Mesothelial cell of epicardium (in vitro differentiated cells): ENCODE results near the gene REC114. TPM values are rescaled to one million over a fixed set of nuclear protein-coding genes. Genes with fewer than 3 reads are reported as not detected.

Source experiments
- DNase-seq, 2 experiments: peaks; one replicate each; pipeline ENCODE4 v3.0.0; 2021; ENCODE audit warnings: low spot score in 2 of 2; ENCODE audit not compliant: unreplicated experiment in 2 of 2
- H3K27ac Mint-ChIP-seq: 2 replicates; pipeline ENCODE4 v1.8.0; 2021; ENCODE audit warnings: mixed read lengths
- H3K27me3 Mint-ChIP-seq: 2 replicates; pipeline ENCODE4 v1.8.0; 2021; ENCODE audit warnings: low read depth, mixed read lengths
- H3K36me3 Mint-ChIP-seq: 2 replicates; pipeline ENCODE4 v1.8.0; 2021; ENCODE audit warnings: mixed read lengths
- H3K4me1 Mint-ChIP-seq: 2 replicates; pipeline ENCODE4 v1.8.0; 2021; ENCODE audit warnings: mixed read lengths
- H3K4me3 Mint-ChIP-seq: 2 replicates; pipeline ENCODE4 v1.8.0; 2021; ENCODE audit warnings: mild to moderate bottlenecking, moderate library complexity, mixed read lengths
- H3K9me3 Mint-ChIP-seq: 2 replicates; pipeline ENCODE4 v1.8.0; 2021; ENCODE audit warnings: mixed read lengths
- CTCF ChIP-seq: fragments of 200-600 bp; sonication (generic); IDR thresholded peaks from one replicate; pipeline ENCODE4 v1.5.0; 2021; ENCODE audit warnings: antibody characterized with exemption; ENCODE audit not compliant: unreplicated experiment
- total RNA-seq: library from RNA; stranded (reverse); gene quantifications from 3 replicates; pipeline ENCODE4 v1.2.1, GENCODE V29; 2021

The REC114 gene
- total RNA-seq, 1 donor from 2014 or later, result not detected

DNA sequence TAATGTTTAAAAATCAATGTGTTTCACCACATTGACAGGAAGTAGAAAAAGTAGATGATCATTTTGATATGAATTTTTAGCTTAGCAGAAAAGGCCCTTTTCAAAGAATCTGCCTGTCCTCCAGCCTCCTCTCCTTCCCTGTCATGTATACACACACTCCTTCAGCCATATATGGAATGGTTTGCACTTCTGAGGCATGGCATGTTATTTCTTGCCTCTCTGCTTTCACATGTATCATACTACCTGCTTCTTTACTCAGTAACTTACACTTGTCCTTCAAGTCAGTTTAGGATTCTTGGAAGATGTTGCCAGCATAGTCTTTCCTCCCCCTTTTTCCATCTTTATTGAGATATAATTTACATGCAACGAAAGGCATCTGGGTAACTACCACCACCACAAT, 79.0 kb downstream of the REC114 start:
- H3K36me3 Mint-ChIP-seq, result no peaks in the 10 kb centered on the region
- H3K4me1 Mint-ChIP-seq, result no peaks in the 10 kb centered on the region
- H3K27ac Mint-ChIP-seq, result no peak overlapping the region
- no peak for DNase-seq
- no peaks in the 10 kb centered on the region for H3K27me3 Mint-ChIP-seq
- H3K9me3 Mint-ChIP-seq, result no peaks in the 10 kb centered on the region
- H3K4me3 Mint-ChIP-seq, result no peak overlapping the region
- TF ChIP-seq CTCF, result no peak

DNA sequence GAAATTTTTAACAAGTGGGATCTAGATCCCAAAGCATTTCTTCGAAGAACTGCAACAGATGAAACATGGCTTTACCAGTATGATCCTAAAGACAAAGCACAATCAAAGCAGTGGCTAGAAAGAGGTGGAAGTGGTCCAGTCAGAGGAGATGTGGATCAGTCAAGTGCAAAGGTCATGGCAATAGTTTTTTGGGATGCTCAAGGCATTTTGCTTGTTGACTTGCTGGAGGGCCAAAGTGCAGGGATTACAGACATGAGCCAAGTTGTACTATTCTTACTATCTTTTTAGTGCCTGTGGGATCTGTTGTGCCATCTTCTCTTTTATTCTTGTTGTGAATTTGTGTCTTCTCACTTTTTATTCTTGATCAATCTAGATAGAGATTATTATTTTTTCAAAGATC, 82.0 kb downstream of the REC114 start:
- no peaks in the 10 kb centered on the region for H3K4me1 Mint-ChIP-seq
- H3K9me3 Mint-ChIP-seq, result no peaks in the 10 kb centered on the region
- no peak overlapping the region for H3K27ac Mint-ChIP-seq
- no peaks in the 10 kb centered on the region for H3K36me3 Mint-ChIP-seq
- no peak for TF ChIP-seq CTCF
- H3K4me3 Mint-ChIP-seq, result no peak overlapping the region
- H3K27me3 Mint-ChIP-seq, result no peaks in the 10 kb centered on the region
- no peak for DNase-seq

DNA sequence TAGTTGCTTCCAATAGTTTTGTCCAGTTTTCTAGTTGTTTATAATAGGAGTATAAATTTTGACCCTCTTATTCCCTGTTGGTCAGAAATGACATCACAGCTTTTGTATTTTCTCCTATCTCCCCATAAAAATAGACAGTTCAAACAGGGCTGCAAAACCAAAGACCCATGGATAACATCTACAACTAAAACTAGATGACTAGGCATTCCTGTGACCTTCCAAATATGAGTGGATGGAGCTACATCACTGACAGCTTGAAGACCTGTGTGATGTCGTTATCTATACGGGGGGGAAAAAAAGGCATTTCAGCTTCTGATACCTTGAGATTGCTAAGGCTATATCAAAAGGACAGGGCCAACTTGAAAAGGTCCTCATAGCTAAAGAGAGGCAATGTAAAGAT, 84.6 kb downstream of the REC114 start:
- no peak for TF ChIP-seq CTCF
- H3K36me3 Mint-ChIP-seq, result no peaks in the 10 kb centered on the region
- no peak for DNase-seq
- H3K27me3 Mint-ChIP-seq, result no peaks in the 10 kb centered on the region
- peaks cover 7% of the 10 kb centered on the region for H3K4me1 Mint-ChIP-seq
- no peaks in the 10 kb centered on the region for H3K9me3 Mint-ChIP-seq
- no peak overlapping the region for H3K4me3 Mint-ChIP-seq
- H3K27ac Mint-ChIP-seq, result no peak overlapping the region

- Mint-ChIP-seq H3K4me1 (peaks cover 7% of the 10 kb centered on the region), H3K9me3 (no peaks in the 10 kb centered on the region), H3K27me3 (no peaks in the 10 kb centered on the region), H3K4me3 (no peak overlapping the region), H3K27ac (no peak overlapping the region), H3K36me3 (no peaks in the 10 kb centered on the region)
- no peak for DNase-seq
- no peak for TF ChIP-seq CTCF
These were observed 87.7 kb downstream of the REC114 start for GRCh38 chr15:73530649-73531048.

- Mint-ChIP-seq H3K27ac (no peak overlapping the region), H3K27me3 (peaks cover 1% of the 10 kb centered on the region), H3K4me3 (no peak overlapping the region), H3K4me1 (no peaks in the 10 kb centered on the region), H3K9me3 (no peaks in the 10 kb centered on the region), H3K36me3 (no peaks in the 10 kb centered on the region)
- no peak for DNase-seq
- no peak for TF ChIP-seq CTCF
These were observed 95.2 kb downstream of the REC114 start for GRCh38 chr15:73538123-73538522.

- no peak for TF ChIP-seq CTCF
- Mint-ChIP-seq H3K4me3 (no peak overlapping the region), H3K4me1 (no peaks in the 10 kb centered on the region), H3K27me3 (peaks cover 1% of the 10 kb centered on the region), H3K36me3 (no peaks in the 10 kb centered on the region), H3K27ac (no peak overlapping the region), H3K9me3 (no peaks in the 10 kb centered on the region)
- no peak for DNase-seq
These were observed 95.7 kb downstream of the REC114 start for GRCh38 chr15:73538563-73539211.
